Measurements from ENCODE around the gene DISC1. TPM values are rescaled to one million over a fixed set of nuclear protein-coding genes. Genes with fewer than 3 reads are reported as not detected.
"Not testable (repeated sequence)": the region's sequence is repeated elsewhere in the genome, so short reads cannot be mapped to it uniquely, and the experiment has no call there.

Gene DISC1
- total RNA-seq, 2 experiments from 2014 or later, result 1.7 to 2.0 TPM

GRCh38 chr1:231753313-231753712 lies 126.7 kb downstream of the DISC1 start:
- H3K4me3 Mint-ChIP-seq, result no peak overlapping the region
- no peak overlapping the region for H3K27ac Mint-ChIP-seq
- H3K27me3 Mint-ChIP-seq, result no peaks in the 10 kb centered on the region
- no peak for DNase-seq
- peaks cover 33% of the 10 kb centered on the region for H3K36me3 Mint-ChIP-seq
- peaks cover 15% of the 10 kb centered on the region for H3K9me3 Mint-ChIP-seq
- H3K4me1 Mint-ChIP-seq, result no peaks in the 10 kb centered on the region

- no peak overlapping the region for H3K27ac Mint-ChIP-seq
- peaks cover 11% of the 10 kb centered on the region for H3K9me3 Mint-ChIP-seq
- H3K4me3 Mint-ChIP-seq, result no peak overlapping the region
- no peaks in the 10 kb centered on the region for H3K4me1 Mint-ChIP-seq
- H3K36me3 Mint-ChIP-seq, result peaks cover 22% of the 10 kb centered on the region
- no peaks in the 10 kb centered on the region for H3K27me3 Mint-ChIP-seq
- no peak for DNase-seq
Measured at GRCh38 chr1:231757101-231757404, 130.5 kb downstream of the DISC1 start.

- no peaks in the 10 kb centered on the region for H3K27me3 Mint-ChIP-seq
- H3K4me3 Mint-ChIP-seq, result no peak overlapping the region
- DNase-seq, result no peak
- H3K4me1 Mint-ChIP-seq, result no peaks in the 10 kb centered on the region
- H3K36me3 Mint-ChIP-seq, result peaks cover 16% of the 10 kb centered on the region
- H3K9me3 Mint-ChIP-seq, result peaks cover 6% of the 10 kb centered on the region
- no peak overlapping the region for H3K27ac Mint-ChIP-seq
Measured at GRCh38 chr1:231757759-231758158, 131.2 kb downstream of the DISC1 start.

- no peak overlapping the region for H3K27ac Mint-ChIP-seq
- no peak overlapping the region for H3K4me3 Mint-ChIP-seq
- H3K9me3 Mint-ChIP-seq, result no peaks in the 10 kb centered on the region
- H3K4me1 Mint-ChIP-seq, result no peaks in the 10 kb centered on the region
- DNase-seq, result no peak
- H3K27me3 Mint-ChIP-seq, result no peaks in the 10 kb centered on the region
- peaks cover 3% of the 10 kb centered on the region for H3K36me3 Mint-ChIP-seq
Measured at GRCh38 chr1:231761252-231761651, 134.7 kb downstream of the DISC1 start.

- H3K4me3 Mint-ChIP-seq, result no peak overlapping the region
- peaks cover 3% of the 10 kb centered on the region for H3K36me3 Mint-ChIP-seq
- no peaks in the 10 kb centered on the region for H3K27me3 Mint-ChIP-seq
- no peaks in the 10 kb centered on the region for H3K9me3 Mint-ChIP-seq
- no peak overlapping the region for H3K27ac Mint-ChIP-seq
- no peaks in the 10 kb centered on the region for H3K4me1 Mint-ChIP-seq
- DNase-seq, result no peak
Measured at GRCh38 chr1:231761747-231762541, 135.4 kb downstream of the DISC1 start.

GRCh38 chr1:231763456-231763855 lies 136.9 kb downstream of the DISC1 start:
- Mint-ChIP-seq H3K27ac (no peak overlapping the region), H3K4me3 (no peak overlapping the region), H3K4me1 (no peaks in the 10 kb centered on the region), H3K9me3 (no peaks in the 10 kb centered on the region), H3K27me3 (no peaks in the 10 kb centered on the region), H3K36me3 (peaks cover 3% of the 10 kb centered on the region)
- DNase-seq, result no peak

GRCh38 chr1:231765825-231766224 lies 139.2 kb downstream of the DISC1 start:
- H3K36me3 Mint-ChIP-seq, H3K9me3 Mint-ChIP-seq, H3K4me1 Mint-ChIP-seq, H3K27ac Mint-ChIP-seq, DNase-seq, H3K4me3 Mint-ChIP-seq, H3K27me3 Mint-ChIP-seq: not testable (repeated sequence)

- Mint-ChIP-seq H3K27ac (no peak overlapping the region), H3K4me3 (no peak overlapping the region), H3K36me3 (peaks cover 2% of the 10 kb centered on the region), H3K27me3 (no peaks in the 10 kb centered on the region), H3K9me3 (no peaks in the 10 kb centered on the region), H3K4me1 (no peaks in the 10 kb centered on the region)
- DNase-seq, result no peak
Measured at GRCh38 chr1:231767471-231767870, 140.9 kb downstream of the DISC1 start.

- peaks cover 2% of the 10 kb centered on the region for H3K36me3 Mint-ChIP-seq
- no peaks in the 10 kb centered on the region for H3K4me1 Mint-ChIP-seq
- no peaks in the 10 kb centered on the region for H3K27me3 Mint-ChIP-seq
- no peaks in the 10 kb centered on the region for H3K9me3 Mint-ChIP-seq
- DNase-seq, result no peak
- H3K27ac Mint-ChIP-seq, result no peak overlapping the region
- H3K4me3 Mint-ChIP-seq, result no peak overlapping the region
Measured at GRCh38 chr1:231768416-231768815, 141.8 kb downstream of the DISC1 start.

GRCh38 chr1:231770506-231771175 lies 144.1 kb downstream of the DISC1 start:
- no peaks in the 10 kb centered on the region for H3K27me3 Mint-ChIP-seq
- no peak overlapping the region for H3K27ac Mint-ChIP-seq
- no peak for DNase-seq
- no peaks in the 10 kb centered on the region for H3K9me3 Mint-ChIP-seq
- H3K4me3 Mint-ChIP-seq, result no peak overlapping the region
- no peaks in the 10 kb centered on the region for H3K4me1 Mint-ChIP-seq
- peaks cover 6% of the 10 kb centered on the region for H3K36me3 Mint-ChIP-seq

GRCh38 chr1:231774719-231775335 lies 148.2 kb downstream of the DISC1 start:
- Mint-ChIP-seq H3K36me3 (peaks cover 7% of the 10 kb centered on the region), H3K9me3 (no peaks in the 10 kb centered on the region), H3K27me3 (no peaks in the 10 kb centered on the region), H3K4me1 (no peaks in the 10 kb centered on the region), H3K27ac (no peak overlapping the region), H3K4me3 (no peak overlapping the region)
- DNase-seq, result no peak

- no peaks in the 10 kb centered on the region for H3K4me1 Mint-ChIP-seq
- H3K9me3 Mint-ChIP-seq, result no peaks in the 10 kb centered on the region
- peaks cover 5% of the 10 kb centered on the region for H3K36me3 Mint-ChIP-seq
- H3K4me3 Mint-ChIP-seq, result no peak overlapping the region
- no peak overlapping the region for H3K27ac Mint-ChIP-seq
- no peaks in the 10 kb centered on the region for H3K27me3 Mint-ChIP-seq
- DNase-seq, result no peak
Measured at GRCh38 chr1:231776010-231776756, 149.6 kb downstream of the DISC1 start.

GRCh38 chr1:231776757-231777062 lies 150.1 kb downstream of the DISC1 start:
- Mint-ChIP-seq H3K36me3 (peaks cover 5% of the 10 kb centered on the region), H3K27ac (no peak overlapping the region), H3K4me3 (no peak overlapping the region), H3K27me3 (no peaks in the 10 kb centered on the region), H3K9me3 (no peaks in the 10 kb centered on the region), H3K4me1 (no peaks in the 10 kb centered on the region)
- DNase-seq, result no peak

GRCh38 chr1:231778009-231778719 lies 151.6 kb downstream of the DISC1 start:
- Mint-ChIP-seq H3K27ac (no peak overlapping the region), H3K4me1 (peaks cover 1% of the 10 kb centered on the region), H3K36me3 (peaks cover 5% of the 10 kb centered on the region), H3K27me3 (no peaks in the 10 kb centered on the region), H3K4me3 (no peak overlapping the region), H3K9me3 (no peaks in the 10 kb centered on the region)
- no peak for DNase-seq

GRCh38 chr1:231779081-231779480 lies 152.5 kb downstream of the DISC1 start:
- no peak for DNase-seq
- Mint-ChIP-seq H3K4me1 (peaks cover 1% of the 10 kb centered on the region), H3K9me3 (no peaks in the 10 kb centered on the region), H3K27ac (no peak overlapping the region), H3K27me3 (no peaks in the 10 kb centered on the region), H3K36me3 (peaks cover 5% of the 10 kb centered on the region), H3K4me3 (no peak overlapping the region)
